ENCODE data around the gene PDSS2.

GRCh38 chr6:107132330-107132954, 326.9 kb downstream of the PDSS2 start:
- TF ChIP-seq RAD21 (IDR thresholded peaks at IDR 0.05; ENCODE audit: low read length) (peak; percentile 59), POLR2A (IDR thresholded peaks at IDR 0.05; ENCODE audit: low read depth, low read length) (no peak), SMC3 (IDR thresholded peaks at IDR 0.05; ENCODE audit: low read depth, low read length) (peak; percentile 77), CTCF (conservative IDR thresholded peaks at IDR 0.05; ENCODE audit: low read depth, low read length) (peak; percentile 61), RCOR1 (IDR thresholded peaks at IDR 0.05; ENCODE audit: insufficient replicate concordance, low read length) (no peak), CEBPB (IDR thresholded peaks at IDR 0.05; ENCODE audit: low read depth, low read length) (no peak), MAFK (IDR thresholded peaks at IDR 0.05; ENCODE audit: low read depth, low read length) (no peak), BHLHE40 (IDR thresholded peaks at IDR 0.05; ENCODE audit: low read depth, low read length) (no peak), MXI1 (IDR thresholded peaks at IDR 0.05; ENCODE audit: borderline replicate concordance, low read depth, low read length) (no peak), ELK1 (IDR thresholded peaks at IDR 0.05; ENCODE audit: borderline replicate concordance, low read depth, low read length) (no peak)

All from IMR-90 (cell line).